Stimulated activated CD8-positive, alpha-beta memory T cell treated with anti-CD3 and anti-CD28 coated beads, Interleukin-4, amount 100 ng/mL, for 4 hours (primary cell): Measurements from ENCODE around the gene HOXD12.

Experiments used
- DNase-seq, 2 donors: peaks; one replicate each; pipeline ENCODE4 v3.0.0-alpha.2; 2020; ENCODE audit warnings: low read depth in 2 of 2, low spot score in 1 of 2

Gene HOXD12

DNA sequence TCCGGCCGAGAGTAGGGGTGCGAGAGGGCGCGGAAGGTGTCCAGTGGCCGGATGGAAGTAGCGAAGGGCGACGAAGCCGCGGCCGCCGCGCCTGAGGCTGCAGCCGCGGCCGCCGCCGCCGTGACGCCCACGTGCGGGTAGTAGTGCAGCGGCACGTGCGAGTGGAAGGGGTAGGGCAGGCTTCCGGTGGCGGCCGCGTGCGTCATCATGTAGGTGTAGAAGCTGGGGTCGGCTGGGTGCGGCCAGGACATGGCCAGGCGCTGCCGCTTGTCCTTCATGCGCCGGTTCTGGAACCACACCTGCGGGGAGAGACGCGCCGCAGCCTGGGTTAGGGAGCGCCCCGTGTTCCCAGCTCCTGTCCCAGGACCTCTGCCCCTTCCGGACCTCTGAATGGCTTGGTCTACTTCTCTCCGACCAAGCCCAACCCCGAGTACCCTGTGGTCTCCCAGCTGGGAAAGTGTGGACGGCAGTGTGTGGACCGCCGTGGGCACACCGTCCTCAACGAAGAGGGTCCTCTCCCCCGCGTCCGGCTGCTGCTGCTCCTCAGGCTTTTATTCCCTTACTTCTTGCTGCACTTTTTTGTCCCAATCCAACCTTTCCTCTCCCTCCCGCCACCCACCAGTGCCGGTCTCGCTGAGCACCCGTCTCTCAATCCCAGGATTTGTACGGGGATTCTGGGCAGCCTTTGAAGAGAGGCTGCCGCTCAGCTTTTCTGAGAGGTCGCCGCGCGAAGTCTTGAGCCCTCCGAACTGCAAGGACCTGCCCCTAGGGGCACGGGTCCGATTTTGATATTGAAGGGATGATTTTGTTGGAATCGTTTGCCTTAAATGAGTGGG, 18.8 kb upstream of the HOXD12 start:
- no peak for DNase-seq

DNA sequence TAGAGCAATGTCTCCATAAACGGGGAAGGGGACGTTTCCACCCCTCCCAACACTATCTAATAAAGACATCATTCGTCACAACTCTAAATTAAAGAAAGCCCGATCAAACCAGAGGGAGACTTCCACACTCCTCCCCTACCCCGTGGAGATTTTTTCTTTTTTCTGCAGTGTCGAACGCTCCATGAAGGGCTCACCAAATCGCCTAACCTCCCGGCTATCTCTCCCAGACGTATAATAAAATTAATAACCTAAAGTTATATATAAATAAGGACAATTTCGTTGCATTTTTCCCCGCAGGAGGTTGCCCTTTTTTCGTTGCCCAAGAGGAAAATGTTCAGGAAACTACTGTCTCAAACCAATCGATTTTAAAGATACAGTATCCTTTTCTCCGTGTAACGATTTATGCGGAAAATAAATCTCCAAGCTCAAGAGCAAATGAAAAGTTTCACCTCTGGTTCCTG, 18.2 kb upstream of the HOXD12 start:
- no peak for DNase-seq

GRCh38 chr2:176081837-176082524, 17.6 kb upstream of the HOXD12 start:
- no peak for DNase-seq

DNA sequence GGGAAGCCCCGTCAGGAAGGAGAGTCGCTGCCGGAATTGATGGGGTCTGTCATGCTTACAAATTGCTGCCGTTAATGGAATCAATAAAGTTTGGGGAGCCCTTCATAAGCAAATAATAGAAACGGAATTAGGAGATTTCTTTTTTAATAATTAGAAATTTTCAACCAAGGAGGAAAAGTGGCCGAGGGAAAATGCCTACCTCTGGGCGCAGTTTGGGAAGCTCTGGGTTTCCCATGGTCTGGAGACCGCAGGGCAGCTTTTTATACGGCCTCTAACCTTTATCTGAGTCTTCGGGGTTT, 17.1 kb upstream of the HOXD12 start:
- DNase-seq, result no peak

DNA sequence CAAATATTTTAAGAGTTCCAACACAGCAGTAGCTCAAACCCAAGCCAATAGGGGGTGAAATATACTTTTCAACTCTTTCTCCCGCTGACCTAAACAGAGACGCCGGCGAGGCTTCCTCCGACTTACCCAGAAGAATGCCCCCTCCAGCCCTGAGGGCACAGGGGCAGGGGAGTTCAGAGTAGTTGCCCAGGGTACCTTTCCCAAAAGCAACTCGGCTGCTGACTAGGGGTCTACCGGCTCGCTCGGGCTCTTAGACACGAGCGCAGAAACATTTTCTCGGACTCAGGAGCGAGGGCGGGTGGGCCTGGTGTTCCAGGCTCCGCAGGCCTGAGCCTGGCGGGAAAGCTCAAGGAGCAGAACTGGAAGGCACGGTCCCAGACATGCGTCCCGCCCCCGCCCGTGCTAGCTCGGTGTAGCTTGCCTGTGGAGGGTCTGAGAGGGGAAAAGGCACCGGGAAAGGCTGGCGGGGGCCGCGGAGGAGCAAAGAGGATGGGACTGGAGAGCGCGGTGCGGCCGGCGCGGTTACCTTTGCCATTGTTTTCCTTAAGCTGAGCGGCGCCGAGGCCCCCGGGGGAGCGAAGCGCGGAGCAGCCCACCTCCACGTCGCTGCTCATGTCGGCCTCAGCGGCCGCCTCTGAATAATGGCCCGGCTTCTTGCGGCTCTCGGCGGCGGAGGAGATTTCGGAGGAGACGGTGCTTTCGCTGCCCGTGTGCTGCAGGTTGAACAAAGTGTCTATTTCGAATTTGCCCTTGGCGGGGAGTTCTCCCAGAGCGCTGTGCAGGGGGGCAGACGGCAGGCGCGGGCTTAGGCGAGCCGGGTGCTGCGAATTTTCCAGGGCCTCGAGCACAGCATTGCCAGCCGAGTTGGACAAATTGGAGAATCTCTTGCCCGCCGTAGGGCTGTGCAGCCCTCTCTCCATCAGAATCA, 16.5 kb upstream of the HOXD12 start:
- no peak for DNase-seq

- no peak for DNase-seq
Observed at GRCh38 chr2:176083796-176084261, 15.8 kb upstream of the HOXD12 start, which contains the start of gene EVX2. EVX2 (minus strand) TSS chr2:176083962; CDS start chr2:176083776, 186 bp downstream.

GRCh38 chr2:176084611-176085119, 14.9 kb upstream of the HOXD12 start:
- no peak for DNase-seq

- no peak for DNase-seq
Observed at GRCh38 chr2:176085120-176085788, 14.3 kb upstream of the HOXD12 start.

DNA sequence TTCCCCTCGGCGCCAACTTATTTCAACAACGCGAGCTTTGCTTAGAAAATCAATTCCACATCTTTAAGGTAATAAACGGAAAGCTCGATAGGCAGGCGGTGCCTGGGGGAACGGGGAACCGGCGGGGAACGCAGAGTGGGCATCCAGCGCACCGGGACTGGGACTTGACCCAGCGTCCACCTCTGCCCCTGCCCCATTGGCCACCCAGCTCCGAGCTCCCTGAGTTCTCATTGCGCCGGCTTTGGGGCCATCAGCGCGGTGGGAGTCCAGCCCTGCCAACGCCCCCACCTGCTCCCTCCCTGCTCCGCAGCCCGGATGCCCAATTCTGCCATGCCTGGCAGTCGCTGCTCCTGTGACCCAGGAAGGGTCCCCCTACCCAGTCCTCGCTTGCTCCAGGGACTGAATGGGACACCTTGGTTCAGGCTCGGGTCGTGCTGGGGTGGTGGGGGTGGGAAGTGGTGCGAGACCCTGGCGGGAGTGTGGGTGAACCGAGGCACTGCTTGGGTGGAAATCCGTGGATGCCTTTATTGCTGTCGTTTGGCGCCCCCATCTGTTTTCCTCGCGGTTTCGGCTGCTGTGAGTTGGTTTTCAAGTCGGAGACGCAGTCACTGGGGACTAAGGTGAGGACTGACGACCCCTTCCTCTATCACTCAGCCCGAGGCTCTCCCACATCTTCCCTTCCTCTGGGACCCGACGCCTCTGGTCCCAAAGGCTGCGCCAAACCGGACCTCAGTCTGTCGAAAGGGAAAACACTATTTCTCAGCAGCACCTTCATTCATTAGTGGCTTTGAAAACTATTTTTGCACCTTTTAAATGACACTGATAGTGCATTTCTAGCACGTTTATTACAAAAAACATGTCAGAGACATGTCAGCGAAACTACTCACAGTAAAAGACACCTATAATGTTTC, 13.5 kb upstream of the HOXD12 start:
- no peak for DNase-seq

DNA sequence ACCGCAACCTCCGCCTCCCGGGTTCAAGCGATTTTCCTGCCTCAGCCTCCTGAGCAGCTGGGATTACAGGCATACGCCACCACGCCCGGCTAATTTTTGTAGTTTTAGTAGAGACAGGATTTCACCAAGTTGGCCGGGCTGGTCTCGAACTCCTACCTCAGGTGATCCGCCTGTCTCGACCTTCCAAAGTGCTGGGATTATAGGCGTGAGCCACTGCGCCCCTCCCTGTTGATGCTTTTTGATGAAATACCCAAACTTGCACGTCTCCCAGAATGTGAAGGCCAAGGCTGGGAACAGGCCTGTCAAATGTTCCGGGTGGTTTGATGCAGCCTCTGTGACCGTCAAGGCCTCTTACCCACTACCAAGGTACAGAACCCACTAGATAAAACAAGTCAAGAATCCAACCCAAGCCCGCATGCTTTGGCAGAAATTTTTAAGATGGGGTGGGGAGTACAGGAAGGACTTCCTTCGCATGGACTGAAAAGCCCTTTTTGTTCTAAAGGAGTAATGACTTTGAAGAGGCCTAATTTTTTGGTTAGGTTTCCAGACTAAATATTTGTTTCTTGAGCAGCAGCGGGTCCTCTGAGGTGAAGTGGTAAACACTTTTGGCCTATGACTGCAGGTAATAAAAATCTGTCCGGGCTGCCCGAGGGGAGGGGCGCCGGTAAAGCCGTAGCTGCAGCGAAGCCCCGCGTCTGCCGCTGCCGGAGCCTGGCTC, 12.1 kb upstream of the HOXD12 start:
- DNase-seq, result no peak

DNA sequence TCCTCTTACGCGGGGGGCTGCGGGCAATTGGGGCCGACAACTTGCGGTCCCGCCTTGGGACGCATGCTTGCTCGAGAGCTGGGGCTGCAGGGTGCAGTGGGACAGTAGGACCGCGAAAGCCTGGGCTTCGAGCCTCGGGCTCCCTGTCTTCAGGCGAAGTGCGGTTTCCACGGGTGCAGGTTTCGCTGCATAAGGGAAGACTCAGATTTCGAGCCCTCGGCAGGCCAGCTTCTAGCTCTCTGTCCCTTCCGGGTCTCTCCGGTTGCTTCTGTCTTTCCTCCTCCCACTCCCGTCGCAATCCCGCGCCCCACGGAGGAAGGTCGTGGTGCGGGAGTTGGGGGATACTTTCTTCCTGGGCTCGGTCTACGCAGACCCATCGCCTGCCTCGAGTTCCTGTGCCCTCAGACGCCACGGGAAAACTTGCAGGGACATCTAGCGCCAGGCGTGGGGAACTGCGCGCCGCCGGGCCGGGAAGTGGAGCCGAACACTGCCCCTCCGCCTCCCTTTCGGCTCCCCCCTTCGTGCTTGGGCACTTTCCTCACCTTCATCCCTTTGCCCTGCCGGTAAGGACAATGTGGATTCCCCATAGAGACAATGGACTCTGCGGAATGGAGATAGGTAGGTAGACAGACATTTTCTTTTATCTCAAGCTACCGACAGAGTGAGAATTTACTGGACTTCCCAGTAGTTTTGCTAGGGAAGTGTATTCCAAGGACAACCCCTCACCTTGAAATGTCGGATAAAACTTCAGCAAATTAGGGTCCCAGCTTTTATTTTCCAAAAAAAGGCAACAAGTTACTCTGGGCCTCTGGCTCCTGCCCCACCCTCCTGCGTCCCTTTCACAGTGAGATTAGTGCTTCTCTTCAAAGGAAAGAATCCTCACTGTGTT, 11.3 kb upstream of the HOXD12 start:
- DNase-seq, result no peak

GRCh38 chr2:176088937-176089842, 10.4 kb upstream of the HOXD12 start:
- no peak for DNase-seq

DNA sequence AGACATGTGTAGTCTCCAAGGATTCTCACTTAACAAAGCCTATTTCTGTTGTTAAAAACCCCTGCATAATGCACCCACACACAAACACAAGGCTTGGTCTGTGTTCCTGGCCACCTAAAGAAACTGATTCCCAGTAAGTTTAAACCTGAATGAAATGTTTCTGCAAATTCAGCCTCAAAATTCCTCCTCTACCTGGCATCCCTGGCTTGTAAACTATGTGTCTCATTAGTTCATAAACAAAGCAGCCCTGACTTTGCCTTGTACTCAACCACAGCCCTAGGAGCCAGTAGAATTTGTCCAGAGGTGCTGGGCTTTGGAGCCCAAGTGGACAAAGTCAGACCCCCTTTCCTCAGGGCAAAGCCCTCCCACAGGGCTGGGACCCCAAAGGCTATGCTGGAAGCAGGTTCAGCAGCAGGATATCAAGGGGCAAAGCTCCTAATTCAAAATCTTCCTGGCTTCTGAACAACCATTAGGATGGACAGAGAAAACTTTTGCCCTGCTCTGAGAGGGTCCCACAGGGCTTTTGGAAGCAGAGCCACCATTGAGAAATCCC, 9.7 kb upstream of the HOXD12 start:
- no peak for DNase-seq

DNA sequence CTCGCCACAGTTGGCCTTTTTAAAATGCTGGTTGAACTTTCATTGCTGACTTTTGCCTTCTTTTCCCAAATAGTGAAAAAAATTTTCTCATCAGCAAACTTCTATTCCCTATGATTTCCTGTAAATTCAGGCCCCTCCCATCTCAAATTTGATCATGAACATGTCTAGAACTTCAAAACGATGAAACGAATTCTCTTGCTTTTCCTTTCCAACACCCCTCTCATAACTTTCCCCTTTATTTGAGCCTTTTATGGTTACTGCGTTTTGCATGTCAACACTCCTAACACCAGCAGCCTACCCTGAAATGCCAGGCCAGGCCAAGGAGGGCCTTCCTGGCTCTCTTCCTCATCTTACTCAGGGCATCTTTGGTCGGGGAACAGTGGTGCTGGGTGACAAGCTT, 8.7 kb upstream of the HOXD12 start:
- DNase-seq, result no peak

DNA sequence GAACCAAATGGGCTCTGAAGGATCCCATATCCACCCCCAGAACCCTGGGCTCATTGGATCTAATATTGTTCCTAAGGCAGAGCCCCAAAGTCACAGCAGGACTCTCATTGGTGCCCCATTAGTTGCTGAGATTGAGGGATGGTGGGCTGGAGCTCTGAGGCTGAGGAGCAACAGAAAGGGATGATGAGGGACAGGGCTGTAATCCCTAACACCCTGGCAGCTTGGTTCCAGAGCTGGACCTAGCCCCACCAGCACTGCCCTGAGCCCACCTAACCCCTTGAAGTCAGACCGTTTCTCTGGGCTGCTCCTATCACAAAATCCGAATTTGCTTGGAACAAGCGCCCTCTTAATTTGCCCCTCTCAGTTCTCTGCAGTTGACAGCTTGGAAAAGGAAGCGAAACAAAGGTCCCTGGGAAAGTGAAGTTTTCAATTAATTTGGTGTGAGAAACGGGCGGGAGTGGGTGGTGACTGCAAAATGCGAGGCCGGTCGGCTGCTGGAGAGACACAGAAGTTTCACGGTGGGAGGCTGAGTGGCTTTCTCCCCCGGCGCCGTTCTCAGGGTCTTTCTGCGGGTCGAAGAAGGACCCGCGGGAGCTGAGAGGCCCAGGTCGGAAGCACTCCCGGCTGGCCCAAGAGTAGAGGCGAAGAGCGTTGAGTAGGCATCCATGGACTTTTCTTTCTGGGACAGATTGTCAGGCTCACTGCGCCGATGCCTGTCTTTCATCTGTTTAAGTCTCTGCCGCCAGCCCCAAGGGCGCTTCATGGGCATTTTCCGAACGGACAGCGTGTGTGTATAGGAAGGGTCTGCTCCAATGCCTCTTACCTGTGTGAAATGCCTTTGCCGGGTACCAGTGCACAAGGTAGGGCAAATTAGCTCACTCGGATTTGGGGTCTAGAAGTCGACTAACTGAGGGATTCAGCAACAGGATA, 8.0 kb upstream of the HOXD12 start:
- DNase-seq, result no peak
